Fibroblast of skin of right quadriceps (primary cell): Measurements from ENCODE around the gene SPDYE4.

Source experiments
- DNase-seq: peaks from one replicate; pipeline ENCODE4 v3.0.0-alpha.2; 2013

The SPDYE4 gene

DNA sequence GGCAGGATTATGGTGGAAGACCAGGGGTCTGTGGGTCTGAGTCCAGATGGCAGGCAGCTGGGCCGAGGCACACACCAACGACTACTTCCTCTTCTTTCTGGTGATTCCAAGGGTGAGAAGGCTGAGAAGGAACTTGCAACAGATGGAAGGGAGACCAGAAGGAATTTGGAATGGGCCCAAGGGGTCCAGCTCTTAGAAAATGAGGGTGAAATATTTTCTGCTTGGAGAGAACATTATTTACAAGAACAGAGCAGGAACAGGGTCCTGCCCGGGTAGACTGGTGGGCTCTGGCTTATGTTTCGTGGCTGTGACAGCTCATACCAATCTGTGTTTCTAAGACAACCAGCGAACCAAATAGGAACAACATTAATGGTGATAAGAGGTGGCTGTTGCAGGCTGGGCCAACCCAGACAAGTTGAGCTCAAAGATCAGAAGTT lies 50.3 kb downstream of the SPDYE4 start:
- DNase-seq: no peak

DNA sequence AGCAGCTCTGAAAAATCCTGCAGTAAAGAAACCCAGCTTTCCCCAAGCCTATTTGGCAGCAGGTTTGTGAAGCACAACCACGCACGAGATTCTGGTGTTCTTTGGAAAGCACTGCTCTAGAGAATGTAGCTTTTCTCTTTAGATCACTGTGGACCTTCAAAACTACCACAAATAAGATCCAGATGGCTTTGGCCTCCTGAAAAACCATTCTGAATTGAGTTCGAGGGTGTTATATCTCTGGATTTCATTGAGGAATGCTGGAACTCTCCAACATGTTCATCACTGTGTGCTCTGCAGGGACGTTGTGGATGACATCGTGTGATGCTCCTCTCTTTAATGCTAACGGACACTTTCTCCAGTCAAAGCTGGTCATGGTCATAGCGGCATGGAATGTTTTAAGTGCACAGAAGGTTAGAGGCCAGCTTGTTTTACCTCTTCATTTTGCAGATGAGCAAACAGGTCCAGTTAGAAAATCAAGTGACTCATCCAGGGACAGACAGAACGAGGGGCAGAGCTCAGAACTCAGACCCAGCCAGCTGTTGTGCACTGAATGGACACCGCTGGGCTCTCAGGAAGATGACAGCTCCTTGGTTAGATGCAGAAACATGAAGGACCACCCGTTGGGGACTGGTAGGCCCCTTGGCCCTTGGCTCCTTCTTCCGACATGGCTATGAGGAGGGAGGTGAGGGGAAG lies 50.9 kb downstream of the SPDYE4 start:
- DNase-seq: peak; percentile 52

DNA sequence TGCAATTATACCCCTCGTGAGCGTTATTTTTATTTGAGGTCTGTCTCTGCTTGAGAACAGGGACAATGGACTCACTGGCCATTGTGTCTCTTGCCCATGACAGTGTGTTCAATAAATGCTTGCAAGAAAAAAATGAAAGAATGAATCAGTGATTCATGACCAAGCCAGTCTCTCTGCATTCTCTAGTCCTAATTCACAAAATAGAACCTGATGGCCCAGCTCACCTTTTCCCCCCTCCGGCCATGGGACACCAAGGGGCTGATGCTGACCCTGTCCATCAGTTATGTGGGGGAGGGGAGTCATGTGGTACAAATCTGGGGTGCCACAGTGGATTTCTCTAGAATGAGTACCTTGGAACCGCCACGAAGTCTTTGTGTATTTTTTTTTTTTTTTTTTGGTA lies 51.9 kb downstream of the SPDYE4 start:
- no peak for DNase-seq

DNA sequence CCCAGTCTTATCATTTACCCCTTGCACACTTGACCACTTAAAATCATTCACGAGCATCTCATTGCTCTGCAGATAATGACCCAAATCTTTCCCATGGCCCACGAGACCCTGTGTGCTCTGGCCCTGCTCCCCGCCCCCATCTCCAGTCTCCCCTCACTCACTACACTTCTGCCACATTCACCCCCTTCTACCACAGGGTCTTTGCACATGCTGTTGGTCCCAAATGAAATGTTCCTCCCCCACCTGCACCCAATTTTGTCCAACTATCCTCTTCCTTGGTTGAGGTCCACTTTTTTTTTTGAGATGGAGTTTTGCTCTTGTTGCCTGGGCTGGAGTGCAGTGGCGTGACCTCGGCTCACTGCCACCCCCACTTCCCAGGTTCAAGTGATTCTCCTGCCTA lies 52.9 kb downstream of the SPDYE4 start:
- DNase-seq: no peak

DNA sequence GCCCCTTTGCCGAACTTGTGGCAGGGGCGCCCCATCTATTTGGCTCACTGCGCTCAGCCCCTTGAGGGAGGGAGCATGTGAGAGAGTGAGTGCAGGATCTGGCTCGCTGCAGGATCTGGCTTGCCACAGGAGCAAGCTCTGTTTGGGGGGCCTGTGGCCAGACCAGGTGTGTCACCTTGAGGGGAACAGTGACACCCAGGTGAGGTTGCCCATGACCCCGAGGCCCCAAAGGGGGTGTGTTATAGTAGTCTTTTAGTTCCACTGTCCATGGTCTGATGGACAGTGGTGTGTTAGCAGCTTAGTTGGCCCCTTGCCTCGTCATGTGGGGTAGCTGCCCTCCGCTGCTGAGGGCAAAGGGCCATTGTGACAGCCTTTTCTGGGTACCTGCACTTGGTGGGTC lies 55.3 kb downstream of the SPDYE4 start:
- DNase-seq: no peak

DNA sequence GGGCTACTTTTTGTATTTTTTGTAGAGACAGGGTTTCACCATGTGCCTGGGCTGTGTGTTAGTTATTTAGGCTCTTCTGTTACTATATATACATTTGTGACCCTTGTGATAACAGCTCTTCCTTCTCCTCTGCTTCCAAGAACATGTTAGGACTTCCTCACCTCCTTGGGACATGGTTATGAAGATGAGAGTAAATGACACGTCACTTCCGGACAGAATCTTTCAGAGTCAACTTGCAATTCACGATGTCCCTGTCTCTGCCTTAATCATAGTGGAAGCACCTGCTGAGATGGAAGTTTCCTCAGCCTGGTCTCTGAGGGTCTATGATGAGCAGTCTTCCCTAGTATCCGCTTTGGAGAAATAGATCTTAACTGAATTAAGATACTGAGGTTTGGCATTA lies 56.6 kb downstream of the SPDYE4 start:
- no peak for DNase-seq

DNA sequence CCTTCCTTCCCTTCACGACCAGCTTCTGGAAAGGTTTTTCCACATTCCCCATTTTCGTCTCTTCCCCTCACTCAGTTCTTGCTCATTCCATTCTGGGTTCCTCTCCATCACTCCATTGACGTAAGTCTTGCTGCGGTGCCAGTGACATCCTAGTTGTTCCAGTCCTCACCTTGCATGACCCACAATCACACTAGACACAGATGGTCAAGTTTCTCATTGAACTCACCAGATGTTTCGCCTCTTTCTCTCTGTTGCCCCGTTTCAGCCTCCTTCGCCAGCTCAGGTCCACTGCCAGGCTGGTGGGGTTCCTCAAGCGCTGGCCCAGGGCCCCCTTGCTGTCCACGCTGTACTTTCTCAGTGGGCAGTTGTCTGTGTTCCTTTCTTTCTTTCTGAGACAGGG lies 57.1 kb downstream of the SPDYE4 start:
- no peak for DNase-seq
